HepG2 (cell line): ENCODE results near the gene TBATA. TPM values are rescaled to one million over a fixed set of nuclear protein-coding genes. Genes with fewer than 3 reads are reported as not detected.

Experiments used
- DR1 ChIP-seq: sonication (generic); formaldehyde crosslinking; IDR thresholded peaks from 2 replicates; pipeline ENCODE4 v1.8.0; 2021; ENCODE audit warnings: mild to moderate bottlenecking, missing genetic modification reagents, inconsistent platforms
- HNF4G ChIP-seq, 2 experiments: sonication (generic) in 1 of 2; formaldehyde crosslinking in 1 of 2; IDR thresholded peaks; 2 replicates each; pipeline versions ENCODE4 v1.4.0 to v1.6.1; 2011 to 2020; ENCODE audit warnings: borderline replicate concordance in 2 of 2, low read depth in 2 of 2, mild to moderate bottlenecking in 2 of 2, low read length in 1 of 2, missing genetic modification reagents in 1 of 2, moderate library complexity in 1 of 2
- MED1 ChIP-seq: sonication (generic); formaldehyde crosslinking; IDR thresholded peaks from 2 replicates; pipeline ENCODE4 v1.4.0; 2020; ENCODE audit warnings: missing genetic modification reagents
- MLLT10 ChIP-seq: sonication (generic); formaldehyde crosslinking; IDR thresholded peaks from 2 replicates; pipeline ENCODE4 v1.4.0; 2020; ENCODE audit warnings: missing genetic modification reagents
- SRSF1 ChIP-seq: fragments of 200-400 bp; formaldehyde crosslinking; optimal IDR thresholded peaks from 2 replicates; pipeline ENCODE3; 2017; ENCODE audit warnings: mild to moderate bottlenecking, low read depth, low read length, moderate library complexity
- ZFP37 ChIP-seq: sonication (generic); formaldehyde crosslinking; IDR thresholded peaks from 2 replicates; pipeline ENCODE4 v1.4.0; 2020; ENCODE audit warnings: missing genetic modification reagents, borderline replicate concordance
- ZNF547 ChIP-seq: sonication (generic); formaldehyde crosslinking; IDR thresholded peaks from 2 replicates; pipeline ENCODE4 v1.5.1; 2020; ENCODE audit warnings: mild to moderate bottlenecking, missing genetic modification reagents
- polyA plus RNA-seq, 8 experiments: library from polyadenylated mRNA; depleted of rRNA in 3 of 8; stranded (reverse) in 7 of 8; unstranded in 1 of 8; fragments of >200 nt; fragmentation: Illumina TruSeq in 4 of 8; extraction: Trizol in 4 of 8; gene quantifications; 2 replicates each; pipeline versions ENCODE4 v1.2.1 to v1.2.3, GENCODE V29; 2011 to 2016; ENCODE audit warnings: low read depth in 4 of 8, missing spikeins in 1 of 8, mixed read lengths in 1 of 8; ENCODE audit not compliant: insufficient read depth in 1 of 8
- total RNA-seq, 5 experiments: library from RNA; depleted of rRNA; stranded (reverse); fragments of >200 nt; fragmentation: Illumina TruSeq; extraction: Trizol; gene quantifications; 2 replicates each; pipeline ENCODE4 v1.2.3, GENCODE V29; 2016; ENCODE audit warnings: low read depth in 1 of 5
- TF ChIP-seq, protein P1 (sequence below): sonication (generic); formaldehyde crosslinking; IDR thresholded peaks from one replicate; pipeline ENCODE4 v1.5.1; 2020; ENCODE audit warnings: mild to moderate bottlenecking, missing genetic modification reagents; ENCODE audit errors: not compliant biosample characterization

TBATA gene
- total and polyA plus RNA-seq, 2 of the 13 experiments (the other 11 are each of a cell fraction or from before 2014, with no cell fraction given): not detected

DNA sequence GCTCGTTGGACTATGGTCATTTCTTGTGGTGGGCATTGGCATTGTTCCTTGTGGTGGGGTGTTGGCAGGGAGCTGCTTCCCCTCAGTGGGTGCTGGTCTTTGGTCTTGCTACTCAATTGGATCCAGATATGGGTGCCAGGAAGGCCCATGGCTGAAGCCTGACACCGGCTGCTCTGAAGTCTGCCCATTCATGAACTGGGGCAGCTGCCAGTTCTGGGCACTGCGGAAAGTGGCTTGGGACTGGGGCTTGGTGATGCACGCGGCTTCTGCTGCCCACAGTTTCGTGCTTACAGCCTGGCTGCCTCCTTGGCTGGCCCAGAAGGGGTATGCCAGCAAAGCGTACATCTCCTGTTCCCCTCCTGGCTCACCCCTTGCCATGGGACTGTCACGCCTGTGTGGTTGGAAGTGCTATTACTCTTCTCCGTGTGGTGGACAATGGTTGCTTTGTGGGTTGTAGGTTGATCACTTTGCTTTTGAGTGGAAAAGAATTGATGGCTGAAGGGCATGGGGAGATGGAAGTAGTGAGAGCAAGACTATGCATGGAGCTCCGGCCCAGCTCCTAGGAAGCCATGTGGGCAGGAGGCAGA lies 58.2 kb downstream of the TBATA start (continued):
- TF ChIP-seq, protein P1, sequence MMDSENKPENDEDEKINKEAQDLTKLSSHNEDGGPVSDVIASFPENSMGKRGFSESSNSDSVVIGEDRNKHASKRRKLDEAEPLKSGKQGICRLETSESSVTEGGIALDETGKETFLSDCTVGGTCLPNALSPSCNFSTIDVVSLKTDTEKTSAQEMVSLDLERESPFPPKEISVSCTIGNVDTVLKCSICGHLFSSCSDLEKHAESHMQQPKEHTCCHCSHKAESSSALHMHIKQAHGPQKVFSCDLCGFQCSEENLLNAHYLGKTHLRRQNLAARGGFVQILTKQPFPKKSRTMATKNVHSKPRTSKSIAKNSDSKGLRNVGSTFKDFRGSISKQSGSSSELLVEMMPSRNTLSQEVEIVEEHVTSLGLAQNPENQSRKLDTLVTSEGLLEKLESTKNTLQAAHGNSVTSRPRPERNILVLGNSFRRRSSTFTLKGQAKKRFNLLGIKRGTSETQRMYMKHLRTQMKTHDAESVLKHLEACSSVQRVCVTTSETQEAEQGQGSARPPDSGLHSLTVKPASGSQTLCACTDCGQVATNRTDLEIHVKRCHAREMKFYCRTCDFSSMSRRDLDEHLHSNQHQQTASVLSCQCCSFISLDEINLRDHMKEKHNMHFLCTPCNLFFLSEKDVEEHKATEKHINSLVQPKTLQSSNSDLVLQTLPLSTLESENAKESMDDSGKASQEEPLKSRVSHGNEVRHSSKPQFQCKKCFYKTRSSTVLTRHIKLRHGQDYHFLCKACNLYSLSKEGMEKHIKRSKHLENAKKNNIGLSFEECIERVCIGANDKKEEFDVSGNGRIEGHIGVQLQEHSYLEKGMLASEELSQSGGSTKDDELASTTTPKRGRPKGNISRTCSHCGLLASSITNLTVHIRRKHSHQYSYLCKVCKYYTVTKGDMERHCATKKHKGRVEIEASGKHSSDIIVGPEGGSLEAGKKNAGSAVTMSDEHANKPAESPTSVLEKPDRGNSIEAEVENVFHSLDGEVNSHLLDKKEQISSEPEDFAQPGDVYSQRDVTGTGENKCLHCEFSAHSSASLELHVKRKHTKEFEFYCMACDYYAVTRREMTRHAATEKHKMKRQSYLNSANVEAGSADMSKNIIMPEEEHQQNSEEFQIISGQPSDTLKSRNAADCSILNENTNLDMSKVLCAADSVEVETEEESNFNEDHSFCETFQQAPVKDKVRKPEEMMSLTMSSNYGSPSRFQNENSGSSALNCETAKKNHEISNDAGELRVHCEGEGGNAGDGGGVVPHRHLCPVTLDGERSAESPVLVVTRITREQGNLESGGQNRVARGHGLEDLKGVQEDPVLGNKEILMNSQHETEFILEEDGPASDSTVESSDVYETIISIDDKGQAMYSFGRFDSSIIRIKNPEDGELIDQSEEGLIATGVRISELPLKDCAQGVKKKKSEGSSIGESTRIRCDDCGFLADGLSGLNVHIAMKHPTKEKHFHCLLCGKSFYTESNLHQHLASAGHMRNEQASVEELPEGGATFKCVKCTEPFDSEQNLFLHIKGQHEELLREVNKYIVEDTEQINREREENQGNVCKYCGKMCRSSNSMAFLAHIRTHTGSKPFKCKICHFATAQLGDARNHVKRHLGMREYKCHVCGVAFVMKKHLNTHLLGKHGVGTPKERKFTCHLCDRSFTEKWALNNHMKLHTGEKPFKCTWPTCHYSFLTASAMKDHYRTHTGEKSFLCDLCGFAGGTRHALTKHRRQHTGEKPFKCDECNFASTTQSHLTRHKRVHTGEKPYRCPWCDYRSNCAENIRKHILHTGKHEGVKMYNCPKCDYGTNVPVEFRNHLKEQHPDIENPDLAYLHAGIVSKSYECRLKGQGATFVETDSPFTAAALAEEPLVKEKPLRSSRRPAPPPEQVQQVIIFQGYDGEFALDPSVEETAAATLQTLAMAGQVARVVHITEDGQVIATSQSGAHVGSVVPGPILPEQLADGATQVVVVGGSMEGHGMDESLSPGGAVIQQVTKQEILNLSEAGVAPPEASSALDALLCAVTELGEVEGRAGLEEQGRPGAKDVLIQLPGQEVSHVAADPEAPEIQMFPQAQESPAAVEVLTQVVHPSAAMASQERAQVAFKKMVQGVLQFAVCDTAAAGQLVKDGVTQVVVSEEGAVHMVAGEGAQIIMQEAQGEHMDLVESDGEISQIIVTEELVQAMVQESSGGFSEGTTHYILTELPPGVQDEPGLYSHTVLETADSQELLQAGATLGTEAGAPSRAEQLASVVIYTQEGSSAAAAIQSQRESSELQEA (CRISPR knock-in tag): no peak
- TF ChIP-seq DR1: no peak
- TF ChIP-seq MED1 (CRISPR knock-in tag): no peak
- no peak for TF ChIP-seq ZNF547 (CRISPR knock-in tag)
- TF ChIP-seq MLLT10 (CRISPR knock-in tag): no peak
- TF ChIP-seq HNF4G (IDR thresholded peaks at IDR 0.05; ENCODE audit: borderline replicate concordance, low read depth, low read length): no peak
- no peak for TF ChIP-seq HNF4G (CRISPR knock-in tag; IDR thresholded peaks at IDR 0.05; ENCODE audit: borderline replicate concordance, low read depth)
- TF ChIP-seq SRSF1: no peak
- no peak for TF ChIP-seq ZFP37 (CRISPR knock-in tag)
